Activated T-cell treated with anti-CD3 and anti-CD28 coated beads, Interleukin-2, amount 50 U/mL, for 72 hours (primary cell): ENCODE results near the gene TIAL1. TPM values are rescaled to one million over a fixed set of nuclear protein-coding genes. Genes with fewer than 3 reads are reported as not detected.
"Not testable (repeated sequence)": the region's sequence is repeated elsewhere in the genome, so short reads cannot be mapped to it uniquely, and the experiment has no call there.

Experiments
- ATAC-seq, 2 donors: fragments of 150-1000 bp; cut with Tn5 transposase; replicated peaks in 1 of 2; 2 replicates each; pipeline ENCODE4 v1.10.0; 2021; ENCODE audit warnings: moderate library complexity in 2 of 2, mild to moderate bottlenecking in 1 of 2
- DNase-seq, 2 donors: peaks; one replicate each; pipeline ENCODE4 v3.0.0; 2021 to 2022; ENCODE audit warnings: mixed read lengths in 1 of 2
- H3K27ac Mint-ChIP-seq: one replicate; pipeline ENCODE4 v1.8.0; 2022; ENCODE audit warnings: mild to moderate bottlenecking, moderate library complexity, mixed read lengths
- H3K27me3 Mint-ChIP-seq: one replicate; pipeline ENCODE4 v1.8.0; 2022; ENCODE audit warnings: low read depth, mixed read lengths
- H3K36me3 Mint-ChIP-seq, 2 donors: one replicate each; pipeline ENCODE4 v1.8.0; 2022; ENCODE audit warnings: mixed read lengths in 2 of 2, mild to moderate bottlenecking in 1 of 2; ENCODE audit not compliant: insufficient read depth in 2 of 2
- H3K4me1 Mint-ChIP-seq: one replicate; pipeline ENCODE4 v1.8.0; 2022; ENCODE audit warnings: low read depth, mixed read lengths
- H3K4me3 Mint-ChIP-seq, 2 donors: one replicate each; pipeline ENCODE4 v1.8.0; 2022; ENCODE audit warnings: mild to moderate bottlenecking in 2 of 2, mixed read lengths in 2 of 2, moderate library complexity in 2 of 2
- H3K9me3 Mint-ChIP-seq, 2 donors: one replicate each; pipeline ENCODE4 v1.8.0; 2022; ENCODE audit warnings: mixed read lengths in 2 of 2
- total RNA-seq, 2 donors: library from RNA; stranded (reverse); gene quantifications; one replicate each; pipeline ENCODE4 v1.2.3, GENCODE V29; 2022

Gene TIAL1
- total RNA-seq, 2 donors from 2014 or later, result 201 to 224 TPM

- not testable (repeated sequence) for H3K36me3 Mint-ChIP-seq, H3K4me1 Mint-ChIP-seq, H3K27me3 Mint-ChIP-seq, DNase-seq, H3K4me3 Mint-ChIP-seq, ATAC-seq, H3K9me3 Mint-ChIP-seq, H3K27ac Mint-ChIP-seq
Measured at GRCh38 chr10:119556081-119556480, 40.7 kb downstream of the TIAL1 start.

DNA sequence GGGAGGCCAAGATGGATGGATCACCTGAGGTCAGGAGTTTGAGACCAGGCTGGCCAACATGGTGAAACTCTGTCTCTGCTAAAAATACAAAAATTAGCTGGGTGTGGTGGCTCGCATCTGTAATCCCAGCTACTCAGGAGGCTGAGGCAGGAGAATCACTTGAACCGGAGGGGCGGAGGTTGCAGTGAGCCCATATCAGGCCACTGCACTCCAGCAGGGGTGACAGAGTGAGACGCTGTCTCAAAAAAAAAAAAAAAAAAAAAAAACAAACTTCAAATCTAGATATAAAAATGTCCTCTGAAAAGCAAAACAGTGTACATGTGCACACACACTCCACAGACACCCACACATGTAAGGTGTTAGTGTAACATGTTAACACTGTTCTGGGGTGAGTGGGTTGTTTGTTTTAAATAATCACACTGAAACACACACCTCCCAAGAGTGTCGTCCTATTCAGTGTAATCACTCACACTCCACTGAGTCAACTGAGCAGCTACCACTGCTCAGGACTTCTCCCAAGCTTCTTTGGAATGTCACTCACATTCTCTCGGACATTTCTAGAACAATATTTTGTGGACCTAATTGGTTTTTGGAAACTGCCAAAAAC lies 41.5 kb downstream of the TIAL1 start:
- Mint-ChIP-seq H3K4me1 (no peaks in the 10 kb centered on the region), H3K9me3 (no peaks in the 10 kb centered on the region), H3K27me3 (no peaks in the 10 kb centered on the region), H3K4me3 (no peak overlapping the region), H3K27ac (no peak overlapping the region), H3K36me3 (no peaks in the 10 kb centered on the region)
- no peak for DNase-seq
- ATAC-seq, result no peak

DNA sequence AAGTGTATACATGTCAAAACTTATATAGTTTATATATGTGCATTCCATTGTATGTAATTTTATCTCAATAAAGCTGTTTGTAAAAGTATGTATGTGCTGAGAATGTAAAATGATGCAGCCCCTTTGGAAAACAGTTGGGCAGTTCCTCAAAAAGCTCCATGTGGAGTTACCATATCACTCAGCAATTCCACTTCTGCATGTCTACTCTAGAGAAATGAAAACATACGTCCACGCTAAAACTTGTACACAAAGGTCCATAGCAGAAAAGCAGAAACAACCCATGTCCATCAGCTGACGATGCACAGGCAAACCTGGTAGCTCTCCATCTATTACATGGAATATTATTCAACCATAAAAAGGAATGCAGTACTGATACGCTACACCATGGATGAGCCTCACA lies 45.9 kb downstream of the TIAL1 start:
- Mint-ChIP-seq H3K9me3 (no peaks in the 10 kb centered on the region), H3K4me1 (no peaks in the 10 kb centered on the region), H3K27ac (no peak overlapping the region), H3K27me3 (no peaks in the 10 kb centered on the region), H3K4me3 (no peak overlapping the region), H3K36me3 (no peaks in the 10 kb centered on the region)
- DNase-seq, result no peak
- ATAC-seq, result no peak

DNA sequence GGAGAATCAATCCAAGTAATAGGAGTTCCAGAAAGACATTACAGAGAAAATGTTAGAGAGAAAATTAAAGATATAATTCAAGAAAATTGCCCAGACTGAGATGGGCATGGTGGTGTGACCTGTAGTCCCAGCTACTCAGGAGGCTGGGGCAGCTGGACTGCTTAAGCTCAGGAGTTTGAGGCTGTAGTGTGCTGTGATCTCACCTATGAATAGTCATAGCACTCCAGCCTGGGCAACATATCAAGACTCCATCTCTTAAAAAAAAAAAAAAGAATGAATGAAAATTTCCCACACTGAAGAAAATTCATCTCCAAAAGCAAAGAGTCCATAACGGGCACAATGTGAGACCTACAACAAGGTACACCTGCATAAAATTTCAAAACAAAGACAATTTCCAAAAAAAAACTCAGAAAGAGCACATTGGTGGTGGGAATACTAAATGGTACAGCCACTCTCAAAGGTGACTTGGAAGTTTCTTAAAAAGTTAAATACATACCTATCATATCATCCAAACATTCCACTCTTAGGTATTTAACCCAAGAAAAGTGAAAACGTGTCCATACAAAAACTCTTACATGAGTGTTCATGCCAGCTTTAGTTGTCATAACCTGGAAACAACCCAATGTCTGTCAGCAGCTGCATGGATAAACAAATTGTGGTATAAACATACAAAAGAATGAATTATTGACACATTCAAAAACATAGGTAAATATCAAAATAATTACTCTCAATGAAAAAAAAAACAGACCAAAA lies 47.3 kb downstream of the TIAL1 start:
- DNase-seq, result no peak
- Mint-ChIP-seq H3K36me3 (no peaks in the 10 kb centered on the region), H3K27me3 (no peaks in the 10 kb centered on the region), H3K9me3 (no peaks in the 10 kb centered on the region), H3K27ac (no peak overlapping the region), H3K4me3 (no peak overlapping the region), H3K4me1 (no peaks in the 10 kb centered on the region)
- ATAC-seq, result no peak

DNA sequence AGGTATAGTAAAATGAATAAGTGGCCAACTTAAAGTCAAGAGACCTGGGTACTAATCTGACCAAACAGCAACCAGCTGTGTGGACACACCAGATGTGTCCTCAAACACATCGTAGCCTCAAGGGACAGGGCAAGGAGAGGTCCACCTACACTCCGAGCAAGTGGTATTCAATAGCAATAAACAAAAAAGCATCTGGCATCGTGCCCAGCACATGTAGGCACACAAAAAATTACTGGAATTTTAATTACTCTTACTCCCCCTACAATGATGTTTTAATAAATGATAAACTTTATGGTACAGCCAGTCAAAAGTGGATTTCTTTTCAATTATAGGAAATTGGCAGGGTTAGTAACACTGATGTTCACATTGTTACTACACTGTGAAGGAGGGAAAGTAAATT lies 50.8 kb downstream of the TIAL1 start:
- H3K4me1 Mint-ChIP-seq, result peaks cover 12% of the 10 kb centered on the region
- H3K9me3 Mint-ChIP-seq, result no peaks in the 10 kb centered on the region
- no peak overlapping the region for H3K27ac Mint-ChIP-seq
- ATAC-seq (no peak), DNase-seq (no peak)
- H3K36me3 Mint-ChIP-seq, result peaks cover 0 to 3% of the 10 kb centered on the region in 2 donors
- no peaks in the 10 kb centered on the region for H3K27me3 Mint-ChIP-seq
- H3K4me3 Mint-ChIP-seq, result no peak overlapping the region

DNA sequence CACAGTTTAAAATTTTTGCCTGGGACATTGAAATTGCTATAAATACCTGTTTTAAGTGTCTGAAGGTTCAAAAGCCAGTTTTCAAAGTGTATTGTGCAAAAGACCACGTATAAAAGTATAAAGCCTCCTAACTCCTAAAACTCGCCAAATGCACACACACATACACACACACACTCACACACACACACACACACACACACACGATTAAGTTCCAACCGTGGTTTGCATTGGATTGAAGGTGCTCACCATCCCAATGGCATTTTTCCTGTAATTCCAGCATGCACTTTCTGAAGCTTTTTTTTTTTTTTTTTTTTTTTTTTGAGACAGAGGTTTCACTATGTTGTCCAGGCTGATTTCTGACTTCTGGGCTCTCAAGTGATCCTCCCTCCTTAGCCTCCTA lies 51.5 kb downstream of the TIAL1 start:
- no peaks in the 10 kb centered on the region for H3K27me3 Mint-ChIP-seq
- ATAC-seq (no peak), DNase-seq (no peak)
- no peaks in the 10 kb centered on the region for H3K9me3 Mint-ChIP-seq
- peaks cover 19% of the 10 kb centered on the region for H3K4me1 Mint-ChIP-seq
- H3K27ac Mint-ChIP-seq, result no peak overlapping the region
- H3K4me3 Mint-ChIP-seq, result no peak overlapping the region
- H3K36me3 Mint-ChIP-seq, result peaks cover 0 to 3% of the 10 kb centered on the region in 2 donors

DNA sequence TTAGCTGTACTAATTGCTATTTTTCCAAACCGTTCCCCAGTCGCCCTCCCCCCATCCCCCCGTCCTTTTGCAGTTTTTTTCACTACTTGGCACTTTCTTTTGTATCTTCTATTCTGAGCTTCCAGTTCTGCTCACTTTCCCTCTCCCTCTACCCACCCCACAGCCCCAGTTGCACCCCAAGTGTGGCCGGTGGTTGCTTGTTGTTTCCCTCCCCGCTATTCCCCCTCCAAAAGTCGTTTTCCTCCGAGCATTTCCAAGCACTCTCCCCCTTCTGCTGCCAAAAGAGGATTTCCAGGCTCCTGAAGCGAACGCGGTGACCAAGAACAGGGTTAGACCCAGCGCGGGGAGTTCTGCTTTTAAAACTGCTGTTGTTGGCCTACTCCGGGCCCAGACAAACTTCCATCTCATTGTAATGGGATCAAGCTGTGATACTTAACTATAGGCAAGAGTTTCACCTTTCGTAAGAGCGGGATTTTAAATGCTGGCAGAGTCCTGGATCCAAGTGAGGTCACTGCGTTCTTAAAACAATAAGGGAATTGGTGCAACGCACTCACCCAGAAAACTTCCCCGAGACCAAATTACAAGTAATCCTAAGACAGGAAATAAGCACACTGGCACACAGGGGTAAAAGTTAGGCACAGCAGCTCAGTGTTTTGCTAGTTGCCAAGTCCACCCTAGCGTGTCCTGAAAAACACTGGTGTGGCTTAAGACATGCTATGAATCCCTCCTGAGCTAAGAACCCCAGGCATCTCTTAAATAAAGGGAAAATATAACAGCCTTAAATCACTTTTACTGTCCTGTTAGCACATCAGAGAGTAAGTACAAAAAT lies 52.7 kb downstream of the TIAL1 start:
- peak overlapping the region; percentile 83 for H3K27ac Mint-ChIP-seq
- H3K27me3 Mint-ChIP-seq, result no peaks in the 10 kb centered on the region
- no peak for ATAC-seq
- no peak for DNase-seq
- peaks cover 32% of the 10 kb centered on the region for H3K4me1 Mint-ChIP-seq
- H3K36me3 Mint-ChIP-seq, result peaks cover 0 to 3% of the 10 kb centered on the region in 2 donors
- H3K9me3 Mint-ChIP-seq, result no peaks in the 10 kb centered on the region
- H3K4me3 Mint-ChIP-seq, result peak overlapping the region; percentile 87 to 90

GRCh38 chr10:119542988-119543813 lies 53.6 kb downstream of the TIAL1 start:
- no peaks in the 10 kb centered on the region for H3K9me3 Mint-ChIP-seq
- DNase-seq, result peak; percentile 71 to 75
- peaks cover 0 to 3% of the 10 kb centered on the region in 2 donors for H3K36me3 Mint-ChIP-seq
- ATAC-seq, result peak; percentile 33 to 36
- H3K4me3 Mint-ChIP-seq, result peak overlapping the region; percentile 87 to 90
- H3K4me1 Mint-ChIP-seq, result peaks cover 40% of the 10 kb centered on the region
- no peaks in the 10 kb centered on the region for H3K27me3 Mint-ChIP-seq
- peak overlapping the region; percentile 83 for H3K27ac Mint-ChIP-seq

- peak; percentile 84 for ATAC-seq
- Mint-ChIP-seq H3K4me3 (peak within 1 kb of the TSS; percentile 87 to 90), H3K27me3 (no peaks in the 10 kb centered on the region), H3K36me3 (peaks cover 0 to 3% of the 10 kb centered on the region in 2 donors), H3K9me3 (no peaks in the 10 kb centered on the region), H3K27ac (peak within 1 kb of the TSS; percentile 90), H3K4me1 (peaks cover 47% of the 10 kb centered on the region)
- peak; percentile 89 to 92 for DNase-seq
Measured at GRCh38 chr10:119542357-119542987, 54.3 kb downstream of the TIAL1 start, which contains the start of gene RGS10. TSS of gene RGS10 (minus strand) at chr10:119542719. CDS start at chr10:119542638, 81 bp downstream.

- ATAC-seq, result peak; percentile 26 to 33
- no peaks in the 10 kb centered on the region for H3K27me3 Mint-ChIP-seq
- DNase-seq, result peak; percentile 77 to 79
- peaks cover 55% of the 10 kb centered on the region for H3K4me1 Mint-ChIP-seq
- H3K36me3 Mint-ChIP-seq, result peaks cover 2 to 3% of the 10 kb centered on the region in 2 donors
- no peaks in the 10 kb centered on the region for H3K9me3 Mint-ChIP-seq
- H3K4me3 Mint-ChIP-seq, result peak overlapping the region; percentile 79 to 84
- peak overlapping the region; percentile 90 for H3K27ac Mint-ChIP-seq
Measured at GRCh38 chr10:119541459-119542356, 55.1 kb downstream of the TIAL1 start.

GRCh38 chr10:119541046-119541445 lies 55.7 kb downstream of the TIAL1 start:
- peak overlapping the region; percentile 79 to 84 for H3K4me3 Mint-ChIP-seq
- H3K36me3 Mint-ChIP-seq, result peaks cover 3 to 4% of the 10 kb centered on the region in 2 donors
- no peaks in the 10 kb centered on the region for H3K9me3 Mint-ChIP-seq
- peaks cover 61% of the 10 kb centered on the region for H3K4me1 Mint-ChIP-seq
- ATAC-seq (peak; percentile 14 to 24), DNase-seq (peak; percentile 36 to 45)
- H3K27me3 Mint-ChIP-seq, result no peaks in the 10 kb centered on the region
- peak overlapping the region; percentile 90 for H3K27ac Mint-ChIP-seq
